ENCODE data around the gene FOXK2.

Gene FOXK2

GRCh38 chr17:82592767-82593589 is 73.4 kb downstream of the FOXK2 start:
- peak; percentile 17 for DNase-seq

GRCh38 chr17:82593590-82594087 is 74.1 kb downstream of the FOXK2 start:
- DNase-seq: no peak

DNA sequence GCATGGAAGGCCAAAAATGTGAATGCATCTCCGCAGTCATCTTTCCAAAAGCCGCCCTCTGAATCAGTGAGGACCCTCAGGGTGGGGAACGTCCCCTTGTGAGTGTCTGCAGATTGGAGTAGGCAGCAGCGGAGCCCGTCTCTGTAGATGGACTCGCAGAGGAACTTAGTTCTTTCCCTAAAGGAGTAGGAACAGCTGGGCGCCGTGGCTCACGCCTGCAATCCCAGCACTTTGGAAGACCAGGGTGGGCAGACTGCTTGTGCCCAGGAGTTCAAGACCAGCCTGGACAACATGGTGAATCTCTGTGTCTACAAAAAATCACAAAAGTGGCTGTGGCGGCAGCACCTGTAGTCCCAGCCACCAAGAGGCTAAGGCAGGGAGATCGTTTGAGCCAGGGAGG is 75.0 kb downstream of the FOXK2 start:
- DNase-seq: no peak

DNA sequence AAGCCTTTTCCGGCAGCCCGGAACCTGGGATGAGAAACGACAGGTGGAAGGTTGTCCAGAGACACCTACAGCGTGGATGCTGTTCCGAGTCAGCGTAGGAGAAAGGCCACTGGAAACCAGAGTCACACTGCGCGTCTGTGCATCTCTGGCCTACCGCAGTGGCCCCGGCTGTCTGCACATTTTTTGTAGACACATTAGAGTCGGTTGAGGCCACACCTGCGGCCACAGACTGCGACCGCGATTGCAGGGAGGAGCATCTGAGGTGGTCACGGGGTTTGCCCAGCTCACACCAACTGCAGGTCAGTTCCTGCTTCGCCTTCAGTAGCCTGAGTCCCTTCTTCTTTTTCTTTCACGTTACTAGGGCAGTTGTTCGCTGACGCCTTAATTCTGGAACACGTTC is 76.4 kb downstream of the FOXK2 start:
- DNase-seq: no peak

DNA sequence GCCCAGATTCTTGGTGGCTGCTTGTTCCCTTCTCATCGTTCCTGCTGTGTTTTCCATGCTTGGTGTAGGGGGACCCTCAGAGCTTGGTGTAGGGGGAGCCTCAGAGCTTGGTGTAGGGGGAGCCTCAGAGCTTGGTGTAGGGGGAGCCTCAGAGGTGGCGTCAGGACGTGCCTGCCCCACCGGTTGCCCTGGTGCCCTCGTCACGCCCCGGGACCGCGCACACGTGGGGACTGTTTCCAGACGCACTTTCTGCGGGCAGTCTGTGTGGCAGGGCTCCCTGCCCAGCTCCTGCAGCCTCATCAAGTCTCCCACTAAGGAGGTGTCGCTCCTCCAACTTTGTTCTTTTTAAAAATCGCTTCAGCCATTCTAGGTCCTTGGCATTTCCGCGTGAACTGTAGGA is 76.8 kb downstream of the FOXK2 start:
- no peak for DNase-seq

GRCh38 chr17:82596837-82597672 is 77.5 kb downstream of the FOXK2 start:
- no peak for DNase-seq

GRCh38 chr17:82598256-82599119 is 79.0 kb downstream of the FOXK2 start:
- DNase-seq: no peak

- DNase-seq: no peak
These were observed 80.4 kb downstream of the FOXK2 start for GRCh38 chr17:82599674-82600661.

DNA sequence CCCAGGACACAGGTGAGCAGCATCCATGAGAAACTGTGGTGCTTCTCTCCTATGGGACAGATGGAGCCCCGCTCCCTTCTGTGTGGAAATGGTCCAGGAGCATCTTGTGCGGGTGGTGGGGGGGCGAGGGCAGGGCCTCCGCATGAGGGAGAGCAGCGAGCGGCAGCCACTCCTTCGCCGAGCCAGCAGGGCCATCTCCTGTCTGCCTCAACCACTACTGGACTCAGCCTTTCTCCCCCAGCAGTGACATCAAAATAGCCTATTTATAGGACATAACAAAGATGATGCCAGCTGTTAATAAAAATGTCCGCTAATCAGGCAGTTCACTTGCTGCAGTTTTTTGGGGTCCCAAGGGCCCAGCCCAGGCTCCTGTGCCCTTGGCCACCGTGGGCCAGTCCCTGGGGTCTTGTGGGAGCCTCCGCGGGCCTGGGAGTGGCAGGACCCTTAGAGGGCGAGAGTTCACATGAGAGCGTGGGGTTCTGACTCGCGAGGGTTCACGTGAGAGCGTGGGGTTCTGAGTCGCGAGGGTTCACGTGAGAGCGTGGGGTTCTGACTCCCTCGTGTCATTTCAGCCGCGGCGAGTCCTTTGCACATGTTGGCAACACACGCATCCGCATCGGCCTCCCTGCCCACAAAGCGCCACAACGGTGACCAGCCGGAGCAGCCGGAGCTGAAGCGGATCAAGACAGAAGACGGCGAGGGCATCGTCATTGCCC is 81.4 kb downstream of the FOXK2 start:
- no peak for DNase-seq

DNA sequence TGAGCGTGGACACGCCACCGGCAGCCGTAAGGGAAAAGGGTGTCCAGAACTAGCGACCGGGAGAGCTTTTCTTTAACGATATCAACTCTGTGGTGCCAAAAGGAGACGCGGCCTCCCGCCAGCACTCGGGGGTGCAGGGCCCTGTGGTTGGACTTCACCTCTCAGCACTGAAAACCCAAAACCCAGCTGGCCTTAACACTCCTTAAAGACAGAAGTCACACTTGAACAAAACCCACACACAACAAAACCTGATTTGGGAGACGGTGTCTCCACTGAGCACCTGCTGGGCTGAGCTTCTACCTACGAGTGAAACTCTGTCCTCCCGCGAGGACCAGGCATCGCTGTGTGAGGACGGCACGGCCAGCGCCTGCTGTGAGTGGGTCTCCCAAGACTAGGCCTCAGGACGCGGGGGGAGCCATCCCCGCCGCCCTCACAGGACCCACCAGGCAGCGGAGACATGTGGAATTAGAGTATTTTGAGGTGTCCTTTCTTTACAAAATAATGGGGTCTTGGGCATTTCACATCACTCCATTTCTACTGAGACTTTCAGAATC is 82.0 kb downstream of the FOXK2 start:
- no peak for DNase-seq

DNA sequence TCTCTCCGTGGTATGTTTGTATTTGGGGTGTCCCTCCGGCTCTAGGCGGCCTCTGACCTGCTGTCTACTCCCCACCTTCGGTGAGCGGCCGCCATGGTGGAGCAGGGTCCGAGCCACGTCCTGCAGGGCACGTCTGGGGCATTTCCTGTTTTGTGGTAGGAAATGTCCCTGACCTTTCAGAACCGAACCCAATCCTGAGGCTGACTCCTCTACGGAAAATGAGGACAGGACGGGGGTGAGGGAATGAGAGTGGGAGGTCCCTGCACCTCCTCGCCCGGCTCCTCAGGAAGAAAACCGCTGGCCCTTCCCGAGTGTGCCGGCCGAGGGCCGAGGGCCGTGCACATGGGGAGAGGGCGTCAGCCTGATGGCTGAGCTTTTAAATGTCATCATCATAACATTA is 83.0 kb downstream of the FOXK2 start:
- no peak for DNase-seq

- DNase-seq: no peak
These were observed 83.6 kb downstream of the FOXK2 start for GRCh38 chr17:82602986-82603710.

GRCh38 chr17:82603981-82604448 is 84.5 kb downstream of the FOXK2 start:
- DNase-seq: no peak

DNA sequence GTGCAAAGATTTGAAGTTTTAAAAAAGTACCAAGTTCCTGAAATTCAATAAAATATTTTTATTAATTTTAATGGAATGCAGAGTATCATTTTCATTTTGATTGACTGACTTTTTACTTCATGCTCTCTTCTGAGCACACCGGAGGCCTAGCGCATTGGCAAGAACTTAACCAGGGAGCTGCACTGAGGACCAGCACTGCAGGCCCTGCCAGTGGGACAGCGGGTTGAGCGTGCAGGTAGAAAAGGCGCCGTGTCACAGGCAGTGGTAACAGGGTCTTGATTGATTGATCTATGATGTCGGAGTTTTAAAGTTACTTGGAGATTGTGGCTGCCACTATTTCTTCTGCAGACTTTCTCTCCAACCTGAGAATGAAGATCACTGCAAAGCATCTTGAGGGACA is 85.0 kb downstream of the FOXK2 start:
- DNase-seq: no peak

DNA sequence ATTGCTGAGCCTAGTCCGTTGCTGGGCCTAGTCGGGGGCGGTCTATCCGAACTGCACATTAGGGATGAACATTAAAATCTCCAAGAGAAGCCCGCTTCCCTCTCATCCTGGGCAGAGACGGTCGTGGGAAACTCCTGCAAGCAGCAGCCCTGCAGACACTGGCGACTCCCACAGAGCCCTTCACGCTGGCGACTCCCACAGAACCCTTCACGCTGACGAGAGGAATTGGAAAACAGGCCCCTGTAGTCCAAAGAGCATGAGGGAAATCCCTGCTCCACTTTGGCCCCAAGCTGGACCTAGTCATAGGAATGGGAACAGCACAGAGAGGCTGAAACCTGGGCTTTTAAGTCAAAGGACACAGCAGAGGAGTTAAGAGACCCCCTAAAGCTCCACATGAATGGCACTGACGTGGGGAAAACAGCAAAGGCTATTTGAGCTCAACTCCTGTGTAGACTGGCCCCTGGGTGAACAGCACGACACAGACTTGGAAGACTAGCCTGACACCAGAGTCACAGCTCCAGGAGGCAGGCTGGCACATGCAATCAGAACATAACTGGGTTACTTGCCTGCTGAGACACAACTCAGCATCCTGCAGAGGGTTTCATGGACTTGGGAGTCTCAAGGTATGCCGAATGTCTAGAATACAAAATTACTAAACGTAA is 86.5 kb downstream of the FOXK2 start:
- DNase-seq: no peak

GRCh38 chr17:82608816-82609215 is 89.3 kb downstream of the FOXK2 start:
- DNase-seq: no peak

DNA sequence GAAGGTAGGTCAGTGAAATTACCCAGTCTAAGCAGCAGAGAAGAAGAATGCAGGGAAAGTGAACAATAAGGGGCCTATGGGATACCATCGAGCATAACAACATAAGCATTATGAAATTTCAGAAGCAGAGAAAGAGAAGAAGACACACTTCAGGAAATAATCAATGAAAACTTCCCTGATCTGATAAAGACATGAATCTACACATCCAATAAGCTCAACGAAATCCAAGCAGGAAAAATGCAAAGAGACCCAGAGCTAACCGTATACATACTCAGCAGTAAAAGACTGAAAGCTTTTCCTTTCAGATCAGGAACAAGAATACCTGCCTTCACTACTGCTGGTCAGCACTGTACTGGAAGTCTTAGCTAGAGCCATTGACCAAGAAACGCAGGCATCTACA is 90.1 kb downstream of the FOXK2 start:
- DNase-seq: no peak

DNA sequence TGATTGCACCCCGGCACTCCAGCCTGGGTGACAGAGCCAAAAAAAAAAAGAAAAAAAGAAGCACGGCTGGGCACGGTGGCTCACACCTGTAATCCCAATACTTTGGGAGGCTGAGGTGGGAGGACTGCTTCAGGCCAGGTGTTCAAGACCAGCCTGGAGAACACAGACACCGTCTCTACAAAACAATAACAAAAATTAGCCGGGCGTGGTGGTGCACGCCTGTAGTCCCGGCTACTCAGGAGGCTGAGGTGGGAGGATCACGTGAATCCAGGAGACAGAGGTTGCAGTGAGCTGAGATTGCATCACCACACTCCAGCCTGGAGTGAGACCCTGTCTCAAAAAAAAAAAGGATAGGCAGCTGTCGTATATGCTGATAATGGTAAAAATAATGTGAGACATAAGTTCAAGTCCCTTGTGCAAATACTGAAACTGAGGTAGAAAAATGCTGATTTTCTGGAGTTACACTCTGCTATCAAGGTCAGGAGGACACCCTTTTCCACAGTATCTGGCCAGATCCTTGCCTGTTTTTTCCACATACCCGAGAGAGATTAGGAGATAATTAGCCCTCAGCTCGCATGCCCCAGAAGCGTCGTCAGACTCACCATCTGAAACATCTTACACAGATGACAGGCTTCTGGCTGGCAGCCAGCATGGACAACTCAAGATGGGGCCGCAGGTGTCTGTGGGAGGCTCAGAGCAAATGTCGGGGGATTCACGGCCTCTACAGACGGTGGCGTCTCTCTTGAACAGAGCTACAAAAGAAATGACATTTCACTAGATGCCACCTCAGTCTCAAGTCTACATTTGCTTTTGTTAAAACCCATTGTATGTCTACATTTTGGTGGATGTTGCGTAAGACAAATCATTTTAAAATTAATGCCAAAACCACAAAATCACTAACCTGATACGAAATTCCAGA is 91.9 kb downstream of the FOXK2 start:
- DNase-seq: no peak
